Activated CD8-positive, alpha-beta T cell treated with anti-CD3 and anti-CD28 coated beads for 36 hours (primary cell): ENCODE data around the gene ZNF697. TPM values are rescaled to one million over a fixed set of nuclear protein-coding genes. Genes with fewer than 3 reads are reported as not detected.

ENCODE experiments used
- ATAC-seq: fragments of 200-7000 bp; cut with Tn5 transposase; one replicate; pipeline ENCODE4 v1.10.0; 2021; ENCODE audit warnings: mild to moderate bottlenecking, moderate library complexity
- CTCF ChIA-PET: fragments of 350-600 bp; sonication (Branson Sonifier 250); formaldehyde crosslinking; loops from one replicate; lab custom pipeline; 2021; ENCODE audit warnings: antibody characterized with exemption; lab: Charles Lee
- POLR2A ChIA-PET: fragments of 350-600 bp; sonication (Branson Sonifier 250); formaldehyde crosslinking; loops from one replicate; lab custom pipeline; 2021; ENCODE audit warnings: antibody characterized with exemption; lab: Charles Lee
- DNase-seq: peaks from one replicate; pipeline ENCODE4 v3.0.0-alpha.2; 2020
- H3K27ac Mint-ChIP-seq: one replicate; pipeline ENCODE4 v1.8.0; 2021; ENCODE audit warnings: mild to moderate bottlenecking, mixed read lengths
- H3K27me3 Mint-ChIP-seq: one replicate; pipeline ENCODE4 v1.8.0; 2021; ENCODE audit warnings: mixed read lengths
- H3K36me3 Mint-ChIP-seq: one replicate; pipeline ENCODE4 v1.8.0; 2021; ENCODE audit warnings: low read depth, mixed read lengths
- H3K4me1 Mint-ChIP-seq: one replicate; pipeline ENCODE4 v1.8.0; 2021; ENCODE audit warnings: low read depth, mixed read lengths
- H3K4me3 Mint-ChIP-seq: one replicate; pipeline ENCODE4 v1.8.0; 2021; ENCODE audit warnings: mild to moderate bottlenecking, moderate library complexity, mixed read lengths
- H3K9me3 Mint-ChIP-seq: one replicate; pipeline ENCODE4 v1.8.0; 2021; ENCODE audit warnings: mixed read lengths
- CTCF ChIP-seq: fragments of 200-600 bp; IDR thresholded peaks from one replicate; pipeline ENCODE4 v1.8.0; 2022; ENCODE audit warnings: antibody characterized with exemption, mild to moderate bottlenecking
- intact Hi-C: fragments of 100-400 bp; cut with micrococcal nuclease; formaldehyde crosslinking; loops from one replicate; pipeline ENCODE4 v1.10.0; 2022
- total RNA-seq, 2 experiments: library from RNA; stranded (reverse); gene quantifications; one replicate each; pipeline ENCODE4 v1.2.3, GENCODE V29; 2021

Gene ZNF697
- total RNA-seq, 2 experiments from 2014 or later: 0.20 to 0.38 TPM

GRCh38 chr1:119600976-119601375 is 47.1 kb downstream of the ZNF697 start:
- Mint-ChIP-seq H3K27me3 (peaks cover 5% of the 10 kb centered on the region), H3K27ac (no peak overlapping the region), H3K36me3 (no peaks in the 10 kb centered on the region), H3K4me3 (no peak overlapping the region), H3K9me3 (no peaks in the 10 kb centered on the region), H3K4me1 (no peaks in the 10 kb centered on the region)
- POLR2A ChIA-PET: no interaction called here
- intact Hi-C loops: no loop called here
- TF ChIP-seq CTCF: no peak
- ATAC-seq: no peak
- CTCF ChIA-PET: interaction anchor here (1.3 to 1.4 kb wide), 2 partner anchors 13 to 75 kb away, joined by 4 read pairs; no protein-coding TSS in a partner anchor
- no peak for DNase-seq

GRCh38 chr1:119600561-119600960 is 47.5 kb downstream of the ZNF697 start:
- no peak for TF ChIP-seq CTCF
- Mint-ChIP-seq H3K4me3 (no peak overlapping the region), H3K36me3 (no peaks in the 10 kb centered on the region), H3K9me3 (no peaks in the 10 kb centered on the region), H3K27ac (no peak overlapping the region), H3K27me3 (peaks cover 5% of the 10 kb centered on the region), H3K4me1 (no peaks in the 10 kb centered on the region)
- intact Hi-C loops: no loop called here
- CTCF ChIA-PET: interaction anchor here (1.1 to 1.6 kb wide), 3 partner anchors 9 to 75 kb away, joined by 3 to 7 read pairs (median 4); no protein-coding TSS in a partner anchor
- DNase-seq: no peak
- ATAC-seq: no peak
- POLR2A ChIA-PET: no interaction called here

GRCh38 chr1:119595606-119596005 is 52.5 kb downstream of the ZNF697 start:
- no peak for ATAC-seq
- no peak for DNase-seq
- Mint-ChIP-seq H3K27ac (no peak overlapping the region), H3K9me3 (no peaks in the 10 kb centered on the region), H3K4me3 (no peak overlapping the region), H3K36me3 (no peaks in the 10 kb centered on the region), H3K27me3 (peaks cover 6% of the 10 kb centered on the region), H3K4me1 (no peaks in the 10 kb centered on the region)
- intact Hi-C loops: no loop called here
- POLR2A ChIA-PET: interaction anchor here (0.6 kb wide), 1 partner anchor 52 kb away, joined by 3 read pairs; no protein-coding TSS in a partner anchor
- CTCF ChIA-PET: interaction anchor here (0.9 to 1.3 kb wide), 3 partner anchors 12 to 46 kb away, joined by 3 to 4 read pairs (median 3); no protein-coding TSS in a partner anchor
- no peak for TF ChIP-seq CTCF

GRCh38 chr1:119595168-119595567 is 52.9 kb downstream of the ZNF697 start:
- Mint-ChIP-seq H3K36me3 (no peaks in the 10 kb centered on the region), H3K4me1 (no peaks in the 10 kb centered on the region), H3K27ac (no peak overlapping the region), H3K9me3 (no peaks in the 10 kb centered on the region), H3K27me3 (peaks cover 6% of the 10 kb centered on the region), H3K4me3 (no peak overlapping the region)
- no peak for TF ChIP-seq CTCF
- no peak for ATAC-seq
- CTCF ChIA-PET: interaction anchor here (0.9 to 1.3 kb wide), 2 partner anchors 12 to 45 kb away, joined by 3 to 4 read pairs; no protein-coding TSS in a partner anchor
- no peak for DNase-seq
- POLR2A ChIA-PET: interaction anchor here (0.6 kb wide), 1 partner anchor 52 kb away, joined by 3 read pairs; no protein-coding TSS in a partner anchor
- intact Hi-C loops: no loop called here

- intact Hi-C loops: no loop called here
- no peak for TF ChIP-seq CTCF
- ChIA-PET CTCF (interaction anchor here (1.6 kb wide), 1 partner anchor 81 kb away, joined by 5 read pairs; no protein-coding TSS in a partner anchor), POLR2A (no interaction called here)
- no peak overlapping the region for H3K4me3 Mint-ChIP-seq
- no peaks in the 10 kb centered on the region for H3K36me3 Mint-ChIP-seq
- no peaks in the 10 kb centered on the region for H3K4me1 Mint-ChIP-seq
- peaks cover 6% of the 10 kb centered on the region for H3K27me3 Mint-ChIP-seq
- H3K27ac Mint-ChIP-seq: no peak overlapping the region
- ATAC-seq: no peak
- DNase-seq: no peak
- no peaks in the 10 kb centered on the region for H3K9me3 Mint-ChIP-seq
Observed at GRCh38 chr1:119594376-119594775, 53.7 kb downstream of the ZNF697 start.
